DND-41 (cell line): ENCODE results near the gene ZBTB14.

ENCODE experiments used
- ATAC-seq: fragments of 200-7000 bp; cut with Tn5 transposase; 3 replicates; pipeline ENCODE4 v1.9.1; 2021; ENCODE audit warnings: low read depth; ENCODE audit not compliant: insufficient read depth
- DNase-seq: peaks from one replicate; pipeline ENCODE4 v3.0.0-alpha.2; 2020
- H2AFZ ChIP-seq: 2 replicates; pipeline ENCODE4 v1.6.0; 2012; ENCODE audit warnings: low read depth, low read length
- H3K27ac ChIP-seq: 2 replicates; pipeline ENCODE4 v1.5.1; 2012; ENCODE audit warnings: low read length, inconsistent platforms
- H3K27me3 ChIP-seq: fragments of 200-600 bp; sonication (generic); 2 replicates; pipeline ENCODE4 v1.6.0; 2012; ENCODE audit warnings: low read length, mild to moderate bottlenecking, inconsistent platforms; ENCODE audit not compliant: insufficient read depth, poor library complexity
- H3K36me3 ChIP-seq: 2 replicates; pipeline ENCODE4 v1.5.1; 2012; ENCODE audit warnings: low read length, inconsistent platforms; ENCODE audit not compliant: insufficient read depth
- H3K4me1 ChIP-seq: 2 replicates; pipeline ENCODE4 v1.5.1; 2012; ENCODE audit warnings: mild to moderate bottlenecking, low read length; ENCODE audit not compliant: insufficient read depth
- H3K4me2 ChIP-seq: 2 replicates; pipeline ENCODE4 v1.6.0; 2012; ENCODE audit warnings: mild to moderate bottlenecking, moderate library complexity, low read length, inconsistent platforms; ENCODE audit not compliant: insufficient read depth
- H3K4me3 ChIP-seq, 2 experiments: fragments of 200-600 bp in 1 of 2; shearing (Covaris generic) in 1 of 2; 2 replicates each; pipeline ENCODE4 v1.5.1; 2012 to 2016; ENCODE audit warnings: inconsistent platforms in 2 of 2, low read length in 2 of 2, mild to moderate bottlenecking in 2 of 2, low read depth in 1 of 2, moderate library complexity in 1 of 2
- H3K79me2 ChIP-seq: 2 replicates; pipeline ENCODE4 v1.6.0; 2012; ENCODE audit warnings: low read length, inconsistent platforms; ENCODE audit not compliant: insufficient read depth
- H3K9ac ChIP-seq: 2 replicates; pipeline ENCODE4 v1.6.0; 2012; ENCODE audit warnings: low read depth, mild to moderate bottlenecking, inconsistent platforms, low read length, moderate library complexity
- H3K9me3 ChIP-seq: 2 replicates; pipeline ENCODE4 v1.5.1; 2012; ENCODE audit warnings: low read length, moderate library complexity, mild to moderate bottlenecking, inconsistent platforms; ENCODE audit not compliant: insufficient read depth, severe bottlenecking
- H4K20me1 ChIP-seq: 2 replicates; pipeline ENCODE4 v1.6.0; 2012; ENCODE audit warnings: low read length; ENCODE audit not compliant: insufficient read depth
- CTCF ChIP-seq: IDR thresholded peaks from 2 replicates; pipeline ENCODE4 v1.5.1; 2012; ENCODE audit warnings: borderline replicate concordance, low read length, moderate library complexity, mild to moderate bottlenecking; ENCODE audit not compliant: poor library complexity, severe bottlenecking; ENCODE audit errors: extremely low read depth
- EZH2 ChIP-seq: IDR thresholded peaks from 3 replicates; pipeline ENCODE4 v1.6.1; 2012; ENCODE audit warnings: borderline replicate concordance, low read depth, mild to moderate bottlenecking, moderate library complexity, low read length, inconsistent platforms; ENCODE audit not compliant: severe bottlenecking

ZBTB14 gene

GRCh38 chr18:5298156-5298852, 2.8 kb upstream of the ZBTB14 start:
- no peak for ATAC-seq
- H3K4me2 ChIP-seq = no peak overlapping the region

GRCh38 chr18:5297597-5297996, 2.1 kb upstream of the ZBTB14 start:
- peaks cover 27% of the 10 kb centered on the region for H3K4me1 ChIP-seq
- peaks cover 23% of the 10 kb centered on the region for H3K79me2 ChIP-seq
- H3K9ac ChIP-seq = no peak overlapping the region
- H3K36me3 ChIP-seq = peaks cover 9% of the 10 kb centered on the region
- H3K27me3 ChIP-seq = peaks cover 12% of the 10 kb centered on the region
- no peaks in the 10 kb centered on the region for H4K20me1 ChIP-seq
- DNase-seq (no peak), ATAC-seq (no peak)
- no peak overlapping the region for H3K27ac ChIP-seq
- H3K4me3 ChIP-seq = peak overlapping the region in 1 of 2 experiments; percentile 82; a peak in 1 of 4 replicates
- no peaks in the 10 kb centered on the region for H3K9me3 ChIP-seq
- peak overlapping the region; percentile 86; the same call in 1 of the 2 replicates for H3K4me2 ChIP-seq
- TF ChIP-seq EZH2 (no peak), CTCF (no peak)
- H2AFZ ChIP-seq = peak overlapping the region; percentile 87

More at GRCh38 chr18:5298156-5298852, 2.8 kb upstream of the ZBTB14 start:
- peaks cover 16% of the 10 kb centered on the region for H3K79me2 ChIP-seq
- DNase-seq = no peak
- TF ChIP-seq CTCF (no peak), EZH2 (no peak)
- H3K36me3 ChIP-seq = peaks cover 3% of the 10 kb centered on the region; the same call in 1 of the 2 replicates
- peaks cover 24% of the 10 kb centered on the region for H3K4me1 ChIP-seq
- no peak overlapping the region for H2AFZ ChIP-seq
- H3K4me3 ChIP-seq = no peak overlapping the region
- no peaks in the 10 kb centered on the region for H3K9me3 ChIP-seq
- H3K27me3 ChIP-seq = peaks cover 19% of the 10 kb centered on the region
- no peak overlapping the region for H3K27ac ChIP-seq
- no peak overlapping the region for H3K9ac ChIP-seq
- no peaks in the 10 kb centered on the region for H4K20me1 ChIP-seq

DNA sequence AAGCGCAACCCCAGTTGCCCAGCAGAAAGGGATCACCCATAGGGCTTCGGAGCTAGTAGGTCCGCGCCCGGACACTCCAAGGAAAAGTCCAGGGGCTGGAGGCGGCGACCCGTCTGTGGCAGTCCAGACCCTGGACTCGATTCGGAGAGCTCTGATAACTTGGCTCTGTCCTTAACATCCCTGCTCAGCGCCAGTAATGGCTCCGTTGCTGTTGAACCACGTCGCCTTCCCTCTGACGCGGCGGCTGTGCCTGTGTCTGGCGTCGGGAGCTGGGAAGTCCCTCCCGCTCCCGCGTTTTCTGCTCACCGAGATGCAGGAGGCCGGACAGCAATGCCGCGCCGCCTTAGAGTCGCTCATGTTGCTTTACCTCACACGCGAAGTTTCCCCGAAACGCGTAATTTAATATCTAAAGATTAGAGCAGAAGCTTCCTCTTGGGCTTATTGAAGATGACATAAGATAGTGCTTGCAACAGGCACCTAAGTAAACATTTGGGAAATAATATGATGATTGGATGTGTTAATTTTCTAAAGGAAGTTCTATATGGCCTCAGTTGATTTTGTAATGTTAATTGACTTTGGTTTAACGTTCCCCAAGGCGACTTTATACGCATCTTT, 1.3 kb upstream of the ZBTB14 start:
- Histone ChIP-seq H3K4me3 (peak overlapping the region; percentile 37 to 82; a peak in 3 of 4 replicates), H3K4me1 (peaks cover 27% of the 10 kb centered on the region), H3K9me3 (no peaks in the 10 kb centered on the region), H3K9ac (peak overlapping the region; percentile 87), H3K27me3 (peaks cover 12% of the 10 kb centered on the region), H3K27ac (peak overlapping the region; percentile 89), H4K20me1 (no peaks in the 10 kb centered on the region), H3K4me2 (peak overlapping the region; percentile 86), H2AFZ (peak overlapping the region; percentile 87), H3K36me3 (peaks cover 16% of the 10 kb centered on the region), H3K79me2 (peaks cover 27% of the 10 kb centered on the region)
- peak; percentile 43 for ATAC-seq
- TF ChIP-seq EZH2 (no peak), CTCF (no peak)
- peak; percentile 78 for DNase-seq
